ENCODE results near the gene CCDC116.

Gene CCDC116

GRCh38 chr22:21626073-21626734, 6.4 kb upstream of the CCDC116 start:
- TF ChIP-seq, protein P1, sequence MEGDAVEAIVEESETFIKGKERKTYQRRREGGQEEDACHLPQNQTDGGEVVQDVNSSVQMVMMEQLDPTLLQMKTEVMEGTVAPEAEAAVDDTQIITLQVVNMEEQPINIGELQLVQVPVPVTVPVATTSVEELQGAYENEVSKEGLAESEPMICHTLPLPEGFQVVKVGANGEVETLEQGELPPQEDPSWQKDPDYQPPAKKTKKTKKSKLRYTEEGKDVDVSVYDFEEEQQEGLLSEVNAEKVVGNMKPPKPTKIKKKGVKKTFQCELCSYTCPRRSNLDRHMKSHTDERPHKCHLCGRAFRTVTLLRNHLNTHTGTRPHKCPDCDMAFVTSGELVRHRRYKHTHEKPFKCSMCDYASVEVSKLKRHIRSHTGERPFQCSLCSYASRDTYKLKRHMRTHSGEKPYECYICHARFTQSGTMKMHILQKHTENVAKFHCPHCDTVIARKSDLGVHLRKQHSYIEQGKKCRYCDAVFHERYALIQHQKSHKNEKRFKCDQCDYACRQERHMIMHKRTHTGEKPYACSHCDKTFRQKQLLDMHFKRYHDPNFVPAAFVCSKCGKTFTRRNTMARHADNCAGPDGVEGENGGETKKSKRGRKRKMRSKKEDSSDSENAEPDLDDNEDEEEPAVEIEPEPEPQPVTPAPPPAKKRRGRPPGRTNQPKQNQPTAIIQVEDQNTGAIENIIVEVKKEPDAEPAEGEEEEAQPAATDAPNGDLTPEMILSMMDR (IDR thresholded peaks at IDR 0.05; ENCODE audit: borderline replicate concordance, control extremely low read depth, extremely low read depth, insufficient read depth, missing control alignments): no peak
- DNase-seq (ENCODE audit: low spot score): no peak
- in situ Hi-C loops (cut with MboI; ENCODE audit: low sequenced_read_pairs, unreplicated experiment): loop anchor here (5.0 kb wide), 1 partner anchor 44 kb away; no protein-coding TSS in a partner anchor

DNA sequence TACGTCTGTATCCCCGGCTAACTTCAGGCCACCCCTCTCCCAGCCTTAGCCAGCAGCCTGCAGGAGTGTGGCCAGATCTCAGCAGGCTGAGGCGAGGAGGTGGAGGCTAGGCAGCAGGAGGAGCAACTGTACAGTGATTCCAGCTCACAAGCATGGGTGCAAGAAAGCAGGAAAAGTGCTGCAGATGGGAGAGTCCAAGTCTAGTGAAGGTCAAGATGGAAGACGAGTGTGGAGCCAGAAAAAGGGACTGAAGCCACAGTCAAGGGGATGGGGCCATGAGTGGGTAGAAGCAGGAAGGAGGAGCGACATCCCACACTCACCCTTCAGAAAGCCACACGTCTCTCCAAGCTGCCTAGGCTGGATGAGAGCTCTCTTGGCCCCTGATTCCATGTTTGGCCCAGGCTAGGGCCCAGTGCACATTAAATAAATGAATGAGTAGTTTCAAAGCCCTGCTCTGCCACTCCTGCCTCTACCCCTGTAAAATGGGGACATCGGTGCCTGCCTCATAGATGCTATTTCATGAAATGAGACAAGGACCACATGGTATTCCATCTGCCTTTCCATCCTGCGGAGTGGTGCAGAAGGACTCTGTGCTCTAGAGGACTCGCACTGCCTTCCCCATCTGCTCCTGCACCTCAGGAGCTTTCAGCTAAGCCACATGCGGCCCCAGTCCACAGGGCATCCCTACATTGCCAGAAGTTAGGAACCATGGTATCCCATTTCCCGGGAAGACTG, 5.7 kb upstream of the CCDC116 start:
- no peak for DNase-seq (ENCODE audit: low spot score)
- TF ChIP-seq, protein P1 (IDR thresholded peaks at IDR 0.05; ENCODE audit: borderline replicate concordance, control extremely low read depth, extremely low read depth, insufficient read depth, missing control alignments): no peak
- in situ Hi-C loops (cut with MboI; ENCODE audit: low sequenced_read_pairs, unreplicated experiment): loop anchor here (5.0 kb wide), 1 partner anchor 45 kb away; no protein-coding TSS in a partner anchor

DNA sequence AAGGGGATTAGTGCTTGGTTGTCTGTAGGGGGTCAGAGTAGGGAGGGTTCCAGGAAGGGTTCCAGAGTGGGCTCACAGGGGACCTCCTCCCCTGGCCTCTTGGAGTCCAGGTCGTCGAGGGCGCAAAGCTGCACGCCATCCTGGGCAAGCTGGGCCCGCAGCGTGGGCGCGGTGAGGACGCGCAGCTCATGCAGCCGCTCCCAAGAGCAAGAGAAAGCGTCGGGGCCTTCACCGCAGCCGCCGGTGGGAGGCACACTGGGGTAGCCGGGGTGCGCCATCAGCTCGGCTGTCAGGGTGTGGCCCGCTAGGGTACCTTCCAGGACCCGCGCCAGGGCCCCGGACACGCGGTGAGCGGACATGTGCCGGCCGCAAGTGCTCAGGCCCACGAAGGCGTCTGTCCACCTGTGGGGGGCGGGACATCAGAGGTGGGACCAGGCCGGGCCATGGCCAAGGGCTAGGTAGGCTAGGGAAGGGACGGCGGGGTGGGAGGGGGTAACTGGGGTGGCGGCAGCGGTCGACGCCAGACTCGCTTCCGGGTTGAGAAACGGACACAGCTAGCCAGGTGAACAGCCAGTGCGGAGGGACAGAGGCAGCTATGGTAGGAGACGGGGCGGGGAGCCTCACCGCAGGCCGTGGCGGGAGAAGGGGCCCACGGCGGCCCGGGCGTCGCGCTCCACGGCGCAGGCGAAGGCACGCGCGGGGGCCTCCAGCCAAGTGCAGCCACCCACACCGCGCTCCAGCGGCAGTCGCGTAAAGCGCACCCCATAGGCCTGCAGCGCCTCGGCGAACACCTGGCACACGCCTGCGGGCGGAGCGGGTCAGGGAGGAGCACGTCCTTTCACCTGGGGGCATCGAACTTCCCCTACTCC, 3.9 kb upstream of the CCDC116 start:
- in situ Hi-C loops (cut with MboI; ENCODE audit: low sequenced_read_pairs, unreplicated experiment): loop anchor here (5.0 kb wide), 1 partner anchor 46 kb away; no protein-coding TSS in a partner anchor
- TF ChIP-seq, protein P1 (IDR thresholded peaks at IDR 0.05; ENCODE audit: borderline replicate concordance, control extremely low read depth, extremely low read depth, insufficient read depth, missing control alignments): no peak
- DNase-seq (ENCODE audit: low spot score): no peak

DNA sequence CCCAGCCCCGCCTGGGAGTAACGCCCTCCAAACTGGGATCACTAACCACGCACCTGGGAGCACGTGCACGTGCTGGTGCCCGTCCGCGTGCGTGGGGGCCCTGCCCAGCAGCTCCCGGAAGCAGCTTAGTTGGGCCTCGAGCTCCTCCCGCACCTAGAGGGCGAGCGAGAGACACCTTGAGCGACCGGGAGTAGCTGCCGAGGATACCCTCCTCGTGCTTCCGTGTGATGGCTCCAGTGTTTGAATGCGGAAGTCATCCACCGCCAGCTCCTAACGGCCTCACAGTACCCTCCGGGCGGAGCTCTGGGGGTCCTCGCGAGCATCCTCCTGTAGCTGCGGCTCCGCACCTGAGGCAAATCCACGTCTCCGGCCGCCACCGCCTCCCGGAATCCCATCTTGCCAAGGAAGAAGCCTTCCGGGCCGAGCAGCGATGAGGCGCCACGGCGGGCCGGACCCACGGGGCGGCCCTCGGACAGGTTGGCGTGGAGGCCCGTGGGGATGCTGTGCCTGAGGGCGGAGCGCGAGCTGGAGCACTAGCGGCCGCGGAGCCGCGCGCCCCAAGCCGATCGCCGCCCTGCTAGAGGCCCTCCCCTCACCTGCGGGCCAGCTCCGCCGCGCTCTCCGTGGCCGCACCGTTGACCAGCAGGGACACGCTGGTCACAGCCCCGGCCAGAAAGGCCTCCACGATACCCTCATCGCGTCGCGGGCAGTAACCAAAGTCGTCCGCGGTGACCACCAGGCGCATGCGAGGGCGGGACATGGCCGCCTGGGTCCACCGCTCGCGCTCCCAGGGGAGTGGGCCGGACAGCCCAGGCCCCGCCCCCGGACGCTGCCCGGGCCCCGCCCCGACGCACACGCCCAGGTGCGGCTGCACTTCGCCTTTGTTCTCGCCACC, 3.1 kb upstream of the CCDC116 start, which contains the start of gene YDJC:
YDJC (minus strand) TSS at position 768 of the 895 bp plus-strand sequence; CDS start at position 760, 8 bp downstream.
- in situ Hi-C loops (cut with MboI; ENCODE audit: low sequenced_read_pairs, unreplicated experiment): loop anchor here (5.0 kb wide), 1 partner anchor 47 kb away; no protein-coding TSS in a partner anchor
- TF ChIP-seq, protein P1 (IDR thresholded peaks at IDR 0.05; ENCODE audit: borderline replicate concordance, control extremely low read depth, extremely low read depth, insufficient read depth, missing control alignments): peak; percentile 81
- DNase-seq (ENCODE audit: low spot score): peak; percentile 96

- TF ChIP-seq, protein P1 (IDR thresholded peaks at IDR 0.05; ENCODE audit: borderline replicate concordance, control extremely low read depth, extremely low read depth, insufficient read depth, missing control alignments): no peak
- in situ Hi-C loops (cut with MboI; ENCODE audit: low sequenced_read_pairs, unreplicated experiment): no loop called here
- no peak for DNase-seq (ENCODE audit: low spot score)
These were observed 1.5 kb upstream of the CCDC116 start for GRCh38 chr22:21631025-21631424.
